Measurements from ENCODE around the gene PIK3R6. TPM values are rescaled to one million over a fixed set of nuclear protein-coding genes. Genes with fewer than 3 reads are reported as not detected.
"Not testable (repeated sequence)": the region's sequence is repeated elsewhere in the genome, so short reads cannot be mapped to it uniquely, and the experiment has no call there.

Gene PIK3R6
- total RNA-seq, 1 donor from 2014 or later: 0.56 TPM

DNA sequence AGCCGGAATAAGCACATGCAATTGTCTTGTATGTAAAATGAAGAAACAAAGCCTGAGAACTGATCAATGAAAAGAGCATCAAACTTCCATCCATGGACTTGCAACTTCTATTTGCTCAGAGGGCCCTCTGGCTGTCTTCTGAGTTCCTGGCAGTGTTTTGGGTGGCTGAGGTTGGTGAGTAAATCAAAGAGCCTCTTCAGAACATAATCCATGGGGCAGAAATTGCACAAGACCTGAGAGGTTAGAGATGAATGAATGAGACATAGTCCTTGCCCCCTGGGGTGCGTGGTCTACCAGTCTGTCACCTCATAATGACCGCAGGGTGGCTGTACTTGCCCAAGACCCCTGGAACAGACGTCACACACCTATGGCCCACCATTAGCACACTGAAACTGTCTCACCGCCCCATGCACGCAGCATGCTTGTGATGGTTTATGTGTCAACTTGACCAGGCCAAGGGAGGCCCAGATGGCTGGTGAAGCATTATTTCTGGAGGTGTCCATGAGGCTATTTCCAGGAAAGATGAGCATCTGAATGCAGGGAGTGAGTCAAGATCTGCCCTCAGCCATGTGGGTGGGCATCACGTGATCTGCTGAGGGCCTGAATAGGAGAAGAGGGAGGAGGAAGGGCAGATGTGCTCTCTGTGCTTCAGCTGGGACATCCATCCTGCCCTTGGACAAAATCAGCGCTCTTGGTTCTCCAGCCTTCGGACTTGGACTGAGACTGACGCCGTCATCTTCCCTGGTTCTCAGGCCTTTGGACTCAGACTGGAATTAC, 8.3 kb downstream of the PIK3R6 start:
- Mint-ChIP-seq H3K9me3 (ENCODE audit: unreplicated experiment) (no peaks in the 10 kb centered on the region), H3K4me1 (ENCODE audit: unreplicated experiment) (peaks cover 11% of the 10 kb centered on the region), H3K36me3 (ENCODE audit: low read depth, unreplicated experiment) (no peaks in the 10 kb centered on the region), H3K27me3 (ENCODE audit: unreplicated experiment) (no peaks in the 10 kb centered on the region), H3K27ac (ENCODE audit: unreplicated experiment) (no peak overlapping the region), H3K4me3 (ENCODE audit: unreplicated experiment) (no peak overlapping the region)
- no peak for DNase-seq (ENCODE audit: low spot score)
- TF ChIP-seq, protein P1, sequence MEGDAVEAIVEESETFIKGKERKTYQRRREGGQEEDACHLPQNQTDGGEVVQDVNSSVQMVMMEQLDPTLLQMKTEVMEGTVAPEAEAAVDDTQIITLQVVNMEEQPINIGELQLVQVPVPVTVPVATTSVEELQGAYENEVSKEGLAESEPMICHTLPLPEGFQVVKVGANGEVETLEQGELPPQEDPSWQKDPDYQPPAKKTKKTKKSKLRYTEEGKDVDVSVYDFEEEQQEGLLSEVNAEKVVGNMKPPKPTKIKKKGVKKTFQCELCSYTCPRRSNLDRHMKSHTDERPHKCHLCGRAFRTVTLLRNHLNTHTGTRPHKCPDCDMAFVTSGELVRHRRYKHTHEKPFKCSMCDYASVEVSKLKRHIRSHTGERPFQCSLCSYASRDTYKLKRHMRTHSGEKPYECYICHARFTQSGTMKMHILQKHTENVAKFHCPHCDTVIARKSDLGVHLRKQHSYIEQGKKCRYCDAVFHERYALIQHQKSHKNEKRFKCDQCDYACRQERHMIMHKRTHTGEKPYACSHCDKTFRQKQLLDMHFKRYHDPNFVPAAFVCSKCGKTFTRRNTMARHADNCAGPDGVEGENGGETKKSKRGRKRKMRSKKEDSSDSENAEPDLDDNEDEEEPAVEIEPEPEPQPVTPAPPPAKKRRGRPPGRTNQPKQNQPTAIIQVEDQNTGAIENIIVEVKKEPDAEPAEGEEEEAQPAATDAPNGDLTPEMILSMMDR (IDR thresholded peaks at IDR 0.05; ENCODE audit: unreplicated experiment): no peak

DNA sequence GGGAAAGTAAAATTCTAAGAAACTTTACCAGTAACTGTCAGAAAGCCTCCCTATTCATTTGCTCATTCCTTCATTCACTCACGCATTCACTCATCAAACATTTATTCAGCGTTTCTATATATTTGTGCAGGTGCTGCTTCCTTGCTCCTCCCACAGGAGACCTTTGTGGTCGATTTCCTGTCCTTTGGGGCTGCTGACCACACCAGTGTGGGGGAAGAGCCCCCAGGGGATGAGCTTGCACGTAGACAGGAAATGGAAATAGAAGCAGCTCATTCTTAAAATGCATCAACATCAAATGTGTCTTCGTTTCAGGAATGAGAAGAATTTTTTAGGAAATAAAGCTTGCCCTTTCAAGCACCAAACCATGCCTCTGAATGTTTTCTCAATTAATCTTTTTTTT, 9.6 kb downstream of the PIK3R6 start:
- no peak for DNase-seq (ENCODE audit: low spot score)
- Mint-ChIP-seq H3K4me1 (ENCODE audit: unreplicated experiment) (peaks cover 11% of the 10 kb centered on the region), H3K4me3 (ENCODE audit: unreplicated experiment) (peak overlapping the region; percentile 80), H3K27me3 (ENCODE audit: unreplicated experiment) (no peaks in the 10 kb centered on the region), H3K9me3 (ENCODE audit: unreplicated experiment) (no peaks in the 10 kb centered on the region), H3K27ac (ENCODE audit: unreplicated experiment) (peak overlapping the region; percentile 30), H3K36me3 (ENCODE audit: low read depth, unreplicated experiment) (no peaks in the 10 kb centered on the region)
- TF ChIP-seq, protein P1 (IDR thresholded peaks at IDR 0.05; ENCODE audit: unreplicated experiment): no peak

DNA sequence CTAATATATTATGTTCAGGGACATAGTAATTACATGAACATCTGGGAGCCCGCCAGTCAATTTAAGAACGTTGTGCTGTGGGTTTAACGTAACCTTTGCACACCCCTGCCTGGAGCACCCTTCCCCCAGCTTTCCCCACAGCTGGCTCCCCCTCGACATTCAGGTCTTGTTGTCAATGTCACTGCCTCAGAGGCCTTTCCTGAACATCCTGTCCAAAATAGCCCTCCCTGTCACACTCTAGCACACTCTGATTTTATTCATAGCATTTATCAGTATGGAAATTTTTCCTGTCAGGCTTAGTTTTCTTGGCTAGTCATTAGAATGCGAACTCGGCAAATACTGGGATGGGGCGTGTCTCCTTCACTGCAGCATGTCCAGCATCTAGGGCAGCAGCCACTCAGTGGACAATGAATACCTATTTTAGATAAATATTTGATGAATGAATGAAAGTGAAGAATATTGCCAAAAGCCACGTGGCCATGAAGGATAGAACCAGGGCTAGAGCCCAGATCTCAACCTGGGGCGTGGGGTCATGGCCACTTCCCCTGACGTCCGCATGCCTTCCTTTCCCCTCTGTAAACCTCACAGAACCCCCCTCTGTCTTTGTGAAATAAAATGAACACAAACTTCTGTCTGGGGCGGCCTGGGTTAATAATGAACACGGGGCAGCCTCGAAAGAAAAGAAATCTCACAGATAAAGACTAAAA, 10.5 kb downstream of the PIK3R6 start:
- H3K27ac Mint-ChIP-seq (ENCODE audit: unreplicated experiment): no peak overlapping the region
- TF ChIP-seq, protein P1 (IDR thresholded peaks at IDR 0.05; ENCODE audit: unreplicated experiment): no peak

DNA sequence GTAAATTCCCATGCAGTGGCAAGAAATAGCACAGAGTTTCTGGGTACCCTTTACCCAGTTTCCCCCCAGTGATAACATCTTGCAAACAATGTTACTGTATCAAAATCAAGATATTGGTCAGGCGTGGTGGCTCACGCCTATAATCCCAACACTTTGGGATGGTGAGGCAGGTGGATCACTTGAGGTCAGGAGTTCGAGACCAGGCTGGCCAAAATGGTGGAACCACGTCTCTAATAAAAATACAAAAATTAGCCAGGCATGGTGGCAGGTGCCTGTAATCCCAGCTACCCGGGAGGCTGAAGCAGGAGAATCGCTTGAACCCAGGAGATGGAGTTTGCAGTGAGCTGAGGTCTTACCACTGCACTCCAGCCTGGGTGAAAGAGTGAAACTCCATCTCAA, 11.3 kb downstream of the PIK3R6 start:
- peaks cover 11% of the 10 kb centered on the region for H3K4me1 Mint-ChIP-seq (ENCODE audit: unreplicated experiment)
- not testable (repeated sequence) for H3K27ac Mint-ChIP-seq (ENCODE audit: unreplicated experiment); H3K9me3 Mint-ChIP-seq (ENCODE audit: unreplicated experiment); H3K27me3 Mint-ChIP-seq (ENCODE audit: unreplicated experiment); H3K4me3 Mint-ChIP-seq (ENCODE audit: unreplicated experiment); DNase-seq (ENCODE audit: low spot score); H3K36me3 Mint-ChIP-seq (ENCODE audit: low read depth, unreplicated experiment)

More for the DNA sequence above, 10.5 kb downstream of the PIK3R6 start:
- H3K9me3 Mint-ChIP-seq (ENCODE audit: unreplicated experiment): no peaks in the 10 kb centered on the region
- DNase-seq (ENCODE audit: low spot score): no peak
- peaks cover 11% of the 10 kb centered on the region for H3K4me1 Mint-ChIP-seq (ENCODE audit: unreplicated experiment)
- no peaks in the 10 kb centered on the region for H3K36me3 Mint-ChIP-seq (ENCODE audit: low read depth, unreplicated experiment)
- no peak overlapping the region for H3K4me3 Mint-ChIP-seq (ENCODE audit: unreplicated experiment)
- H3K27me3 Mint-ChIP-seq (ENCODE audit: unreplicated experiment): no peaks in the 10 kb centered on the region

DNA sequence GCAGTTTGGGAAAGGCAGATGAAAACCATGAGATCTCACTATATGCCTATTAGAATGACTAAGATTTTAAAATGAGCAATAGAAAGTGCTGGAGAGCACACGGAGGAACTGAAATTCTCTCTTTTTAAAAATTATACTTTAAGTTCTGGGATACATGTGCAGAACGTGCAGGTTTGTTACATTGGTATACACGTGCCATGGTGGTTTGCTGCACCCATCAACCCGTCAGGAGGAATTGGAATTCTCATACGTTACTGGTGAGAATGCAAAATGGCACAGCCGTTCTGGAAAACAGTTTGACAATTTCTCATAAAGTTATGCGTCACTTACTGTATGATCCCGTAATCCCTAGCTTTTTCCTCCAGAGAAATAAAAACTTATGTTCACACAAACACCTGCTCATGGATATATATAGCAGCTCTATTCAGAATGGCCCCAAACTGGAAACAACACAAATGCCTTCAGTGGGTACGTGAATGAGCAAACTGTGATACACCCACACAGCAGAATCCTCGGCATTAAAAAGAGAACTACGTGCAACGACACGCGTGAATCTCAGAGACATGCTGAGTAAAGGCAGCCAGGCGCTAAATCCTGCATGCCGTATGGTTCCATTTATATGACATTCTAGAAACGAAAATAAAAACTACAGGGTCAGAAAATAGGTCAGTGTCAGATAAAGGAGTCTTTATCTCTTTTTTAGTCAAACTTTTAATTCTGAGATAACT, 11.8 kb downstream of the PIK3R6 start:
- TF ChIP-seq, protein P1 (IDR thresholded peaks at IDR 0.05; ENCODE audit: unreplicated experiment): no peak
- DNase-seq (ENCODE audit: low spot score): no peak
- Mint-ChIP-seq H3K36me3 (ENCODE audit: low read depth, unreplicated experiment) (no peaks in the 10 kb centered on the region), H3K4me3 (ENCODE audit: unreplicated experiment) (no peak overlapping the region), H3K27ac (ENCODE audit: unreplicated experiment) (no peak overlapping the region), H3K4me1 (ENCODE audit: unreplicated experiment) (peaks cover 11% of the 10 kb centered on the region), H3K9me3 (ENCODE audit: unreplicated experiment) (no peaks in the 10 kb centered on the region), H3K27me3 (ENCODE audit: unreplicated experiment) (no peaks in the 10 kb centered on the region)

Data from endothelial cell (in vitro differentiated cells).